Measurements from ENCODE around the gene ALDH1A1.

Gene ALDH1A1

GRCh38 chr9:72925891-72926290 lies 27.0 kb downstream of the ALDH1A1 start:
- Histone ChIP-seq H3K27ac (ENCODE audit: extremely low read depth, low read depth, low read length) (no peak overlapping the region), H3K36me3 (ENCODE audit: control insufficient read depth in 2 of 2, insufficient read depth in 1 of 2, low read length in 2 of 2) (no peaks in the 10 kb centered on the region), H3K4me3 (ENCODE audit: low read depth, low read length) (no peak overlapping the region), H3K9me3 (ENCODE audit: control insufficient read depth, insufficient read depth, low read depth, low read length) (no peaks in the 10 kb centered on the region), H3K4me1 (ENCODE audit: control insufficient read depth, insufficient read depth, low read length) (no peaks in the 10 kb centered on the region)
- ChIA-PET POLR2A (no interaction called here), CTCF (interaction anchor here (0.7 kb wide), 1 partner anchor 14 kb away, joined by 3 read pairs; no protein-coding TSS in a partner anchor)
- TF ChIP-seq GLIS1 (tag by site-specific recombination; IDR thresholded peaks at IDR 0.05) (no peak), ZNF624 (tag by site-specific recombination; IDR thresholded peaks at IDR 0.05) (no peak), ZFP37 (tag by site-specific recombination; IDR thresholded peaks at IDR 0.05) (no peak), ZNF324 (tag by site-specific recombination; IDR thresholded peaks at IDR 0.05) (no peak), ZSCAN30 (tag by site-specific recombination; IDR thresholded peaks at IDR 0.05) (no peak), ZNF514 (tag by site-specific recombination; IDR thresholded peaks at IDR 0.05) (no peak), TRIM28 (IDR thresholded peaks at IDR 0.05; ENCODE audit: borderline replicate concordance, low read length) (no peak), REPIN1 (tag by site-specific recombination; IDR thresholded peaks at IDR 0.05; ENCODE audit: low read depth) (no peak), ZNF311 (tag by site-specific recombination; IDR thresholded peaks at IDR 0.05; ENCODE audit: borderline replicate concordance) (no peak), BCL11A (tag by site-specific recombination; IDR thresholded peaks at IDR 0.05; ENCODE audit: low read depth) (no peak), ZNF146 (tag by site-specific recombination; IDR thresholded peaks at IDR 0.05) (no peak), ZNF791 (tag by site-specific recombination; IDR thresholded peaks at IDR 0.05) (no peak), PRDM4 (tag by site-specific recombination; IDR thresholded peaks at IDR 0.05) (no peak), ZNF660 (tag by site-specific recombination; IDR thresholded peaks at IDR 0.05) (no peak), ZNF398 (tag by site-specific recombination; IDR thresholded peaks at IDR 0.05) (no peak)

GRCh38 chr9:72925126-72925789 lies 27.6 kb downstream of the ALDH1A1 start:
- Histone ChIP-seq H3K4me1 (ENCODE audit: control insufficient read depth, insufficient read depth, low read length) (no peaks in the 10 kb centered on the region), H3K9me3 (ENCODE audit: control insufficient read depth, insufficient read depth, low read depth, low read length) (no peaks in the 10 kb centered on the region), H3K4me3 (ENCODE audit: low read depth, low read length) (no peak overlapping the region), H3K27ac (ENCODE audit: extremely low read depth, low read depth, low read length) (no peak overlapping the region), H3K36me3 (ENCODE audit: control insufficient read depth in 2 of 2, insufficient read depth in 1 of 2, low read length in 2 of 2) (no peaks in the 10 kb centered on the region)
- POLR2A ChIA-PET: no interaction called here
- CTCF ChIA-PET: no interaction called here
- TF ChIP-seq ZNF704 (tag by site-specific recombination; IDR thresholded peaks at IDR 0.05) (no peak), PRDM1 (tag by site-specific recombination; IDR thresholded peaks at IDR 0.05) (no peak), ZNF18 (tag by site-specific recombination; IDR thresholded peaks at IDR 0.05) (no peak), ZNF449 (tag by site-specific recombination; IDR thresholded peaks at IDR 0.05) (no peak), ZNF560 (tag by site-specific recombination; IDR thresholded peaks at IDR 0.05; ENCODE audit: borderline replicate concordance) (no peak), WT1 (tag by site-specific recombination; IDR thresholded peaks at IDR 0.05) (no peak), ZNF221 (tag by site-specific recombination; IDR thresholded peaks at IDR 0.05; ENCODE audit: borderline replicate concordance) (no peak), ZNF391 (tag by site-specific recombination; IDR thresholded peaks at IDR 0.05; ENCODE audit: borderline replicate concordance, low read depth) (no peak), ZNF202 (tag by site-specific recombination; IDR thresholded peaks at IDR 0.05; ENCODE audit: borderline replicate concordance) (no peak), ZNF837 (tag by site-specific recombination; IDR thresholded peaks at IDR 0.05) (no peak), ZNF530 (tag by site-specific recombination; IDR thresholded peaks at IDR 0.05; ENCODE audit: low read depth) (no peak), ZNF366 (tag by site-specific recombination; conservative IDR thresholded peaks at IDR 0.05) (no peak)

Measured in HEK293 (cell line).